GM10847 (cell line): ENCODE data around the gene RNF227.

Source experiments
- POLR2A ChIP-seq: IDR thresholded peaks from 2 replicates; pipeline ENCODE4 v1.6.1; 2011; ENCODE audit not compliant: insufficient read length; ENCODE audit errors: extremely low read depth

Gene RNF227

GRCh38 chr17:7910711-7911110 lies 5.4 kb downstream of the RNF227 start:
- no peak for TF ChIP-seq POLR2A

DNA sequence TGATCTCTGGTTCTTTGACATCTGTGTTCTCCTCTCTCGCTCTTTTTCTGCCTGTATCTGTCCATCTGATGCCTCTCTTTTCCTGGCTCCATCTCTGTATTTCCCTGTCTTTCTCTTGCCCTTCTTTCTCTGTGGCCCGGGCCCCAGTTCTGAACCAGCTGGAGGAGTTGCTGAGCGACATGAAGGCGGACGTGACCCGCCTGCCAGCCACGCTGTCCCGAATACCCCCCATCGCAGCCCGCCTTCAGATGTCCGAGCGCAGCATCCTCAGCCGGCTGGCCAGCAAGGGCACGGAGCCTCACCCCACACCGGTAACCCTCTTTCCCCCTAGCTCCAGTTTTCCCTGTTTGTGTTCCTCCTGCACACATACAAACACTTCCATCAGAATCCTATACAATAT lies 5.8 kb downstream of the RNF227 start:
- no peak for TF ChIP-seq POLR2A

DNA sequence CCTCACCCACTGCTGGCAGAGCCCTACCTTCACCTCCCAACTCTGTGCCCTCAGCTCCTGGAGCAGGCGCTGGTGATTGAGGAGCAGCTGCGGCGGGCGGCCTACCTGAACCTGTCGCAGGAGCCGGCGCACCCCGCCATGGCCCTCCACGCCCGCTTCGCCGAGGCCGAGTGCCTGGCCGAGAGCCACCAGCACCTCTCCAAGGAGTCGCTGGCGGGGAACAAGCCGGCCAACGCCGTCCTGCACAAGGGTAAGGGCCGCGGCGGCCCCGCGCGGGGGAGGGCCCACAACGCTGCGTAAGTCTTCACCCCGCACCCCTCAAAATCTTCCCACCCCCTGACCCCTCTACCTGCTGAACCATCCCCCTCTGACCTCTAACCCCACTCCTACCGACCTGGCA lies 7.0 kb downstream of the RNF227 start:
- no peak for TF ChIP-seq POLR2A

DNA sequence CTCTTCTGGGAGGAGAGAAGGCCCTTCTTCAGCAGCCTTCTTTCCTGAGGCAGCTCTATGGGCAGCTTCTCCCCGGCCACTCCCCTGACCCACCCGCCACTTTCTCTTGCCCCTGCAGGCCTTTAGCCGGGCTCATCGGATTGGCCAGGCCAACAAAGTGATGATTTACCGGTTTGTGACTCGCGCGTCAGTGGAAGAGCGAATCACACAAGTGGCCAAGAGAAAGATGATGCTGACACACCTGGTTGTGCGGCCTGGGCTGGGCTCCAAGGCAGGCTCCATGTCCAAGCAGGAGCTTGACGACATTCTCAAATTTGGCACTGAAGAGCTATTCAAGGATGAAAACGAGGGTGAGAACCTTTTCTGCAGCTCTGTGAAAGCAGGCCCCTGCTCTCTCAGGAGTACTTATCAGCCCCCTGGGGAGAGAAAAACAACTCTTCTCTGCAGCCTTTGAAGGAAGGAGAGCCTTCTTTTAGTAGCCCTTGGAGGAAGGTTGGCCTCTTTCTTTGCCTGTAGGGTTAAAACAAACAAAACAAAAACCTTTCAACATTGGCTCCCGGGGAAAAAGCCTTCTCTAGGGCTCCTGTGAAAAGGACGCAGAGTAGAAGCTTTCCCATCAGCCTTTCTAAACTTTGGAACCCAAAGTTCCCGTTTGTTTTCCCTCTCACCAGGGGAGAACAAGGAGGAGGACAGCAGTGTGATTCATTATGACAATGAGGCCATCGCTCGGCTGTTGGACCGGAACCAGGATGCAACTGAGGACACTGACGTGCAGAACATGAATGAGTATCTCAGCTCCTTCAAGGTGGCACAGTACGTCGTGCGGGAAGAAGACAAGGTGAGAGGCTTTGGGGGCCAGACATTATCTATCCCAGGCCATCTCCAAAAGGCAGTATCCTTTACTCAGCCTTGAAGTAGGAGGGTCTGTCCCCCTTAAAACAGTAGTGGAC lies 12.7 kb downstream of the RNF227 start:
- TF ChIP-seq POLR2A: no peak

DNA sequence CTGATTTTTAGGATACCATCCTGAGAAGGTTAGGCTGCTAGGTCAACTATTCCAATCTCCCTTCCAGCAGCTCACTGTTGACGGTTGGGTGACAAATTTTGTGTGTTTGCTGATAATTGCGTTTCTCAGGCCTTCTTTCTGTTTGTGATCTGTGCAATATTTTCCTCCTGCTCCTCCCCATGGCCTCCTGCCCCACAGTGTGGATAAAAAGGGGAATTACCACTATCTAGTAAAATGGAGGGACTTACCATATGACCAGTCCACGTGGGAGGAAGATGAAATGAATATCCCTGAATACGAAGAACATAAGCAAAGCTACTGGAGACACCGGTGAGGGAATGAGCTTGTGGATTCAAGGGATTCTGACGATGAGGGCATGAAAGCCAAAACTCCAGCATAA lies 18.3 kb downstream of the RNF227 start:
- no peak for TF ChIP-seq POLR2A

- no peak for TF ChIP-seq POLR2A
Measured at GRCh38 chr17:7897090-7897489, 19.0 kb downstream of the RNF227 start.

DNA sequence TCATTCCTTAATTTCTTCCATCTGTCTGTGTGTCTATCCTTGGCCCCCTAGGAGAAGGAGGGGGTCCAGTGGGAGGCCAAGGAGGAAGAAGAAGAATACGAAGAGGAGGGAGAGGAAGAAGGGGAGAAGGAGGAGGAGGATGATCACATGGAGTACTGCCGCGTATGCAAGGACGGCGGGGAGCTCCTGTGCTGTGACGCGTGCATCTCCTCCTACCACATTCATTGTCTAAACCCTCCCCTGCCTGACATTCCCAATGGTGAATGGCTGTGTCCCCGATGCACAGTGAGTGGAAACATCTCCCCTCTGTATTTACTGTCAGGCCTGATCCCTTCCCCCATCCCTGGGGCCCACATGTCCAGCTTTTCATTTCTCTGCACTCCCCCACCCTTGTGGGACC lies 21.2 kb downstream of the RNF227 start:
- no peak for TF ChIP-seq POLR2A

DNA sequence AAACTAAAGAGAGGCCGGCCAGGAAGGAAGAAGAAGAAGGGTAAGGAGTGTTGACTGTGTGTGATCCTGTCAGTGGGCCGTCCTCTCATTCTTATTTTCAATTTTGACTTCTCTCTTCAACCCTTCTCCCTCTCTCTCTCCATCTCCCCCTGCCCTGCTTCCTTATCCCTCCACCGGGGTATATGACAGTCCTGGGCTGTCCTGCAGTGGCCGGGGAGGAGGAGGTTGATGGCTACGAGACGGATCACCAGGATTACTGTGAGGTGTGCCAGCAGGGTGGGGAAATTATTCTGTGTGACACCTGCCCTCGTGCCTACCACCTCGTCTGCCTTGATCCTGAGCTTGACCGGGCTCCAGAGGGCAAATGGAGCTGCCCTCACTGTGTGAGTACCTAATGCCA lies 21.9 kb downstream of the RNF227 start:
- TF ChIP-seq POLR2A: no peak

- no peak for TF ChIP-seq POLR2A
Measured at GRCh38 chr17:7893187-7893880, 22.8 kb downstream of the RNF227 start.

- no peak for TF ChIP-seq POLR2A
Measured at GRCh38 chr17:7889166-7889955, 26.7 kb downstream of the RNF227 start.

DNA sequence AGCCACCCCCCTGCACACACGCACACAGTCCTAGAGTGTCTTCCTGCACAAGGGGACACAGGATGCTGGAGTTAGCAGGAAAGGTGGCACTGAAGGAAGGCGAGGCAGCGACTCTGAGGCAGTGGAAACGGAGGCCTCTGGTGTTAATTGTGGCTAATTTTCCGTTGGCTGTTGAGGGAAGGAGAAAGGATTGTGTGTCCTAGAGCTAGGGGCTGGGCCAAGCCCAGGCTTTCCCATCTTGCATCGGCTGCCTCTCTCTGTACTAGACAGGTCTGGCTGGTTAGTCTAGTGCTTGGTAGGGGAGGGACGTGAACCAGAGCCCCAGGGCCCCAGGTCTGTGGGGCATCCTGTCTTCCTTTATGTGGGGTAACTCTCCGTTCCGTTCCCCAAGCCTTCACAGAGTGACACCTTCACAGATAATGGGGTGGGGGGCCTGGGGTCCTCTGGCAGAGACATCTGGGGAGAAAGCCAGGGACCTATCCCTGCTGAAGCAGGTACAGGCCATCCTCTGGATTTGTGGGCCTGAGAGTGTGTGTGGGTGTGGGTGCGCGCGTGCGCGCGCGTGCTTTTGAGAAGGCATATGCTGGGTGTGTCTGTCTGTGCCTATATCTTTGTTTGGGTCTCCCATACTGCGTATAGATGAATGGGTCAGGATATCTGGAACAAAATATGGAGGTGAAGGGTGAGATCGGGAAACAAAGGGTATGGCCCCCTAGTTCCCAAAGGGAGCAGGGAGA lies 27.7 kb downstream of the RNF227 start, which contains the start of gene CHD3:
Gene CHD3, plus strand, starts transcription at position 606 of the 737 bp plus-strand sequence. CDS start 212 bp downstream, outside the sequence.
- no peak for TF ChIP-seq POLR2A

GRCh38 chr17:7887482-7888183 lies 28.5 kb downstream of the RNF227 start:
- no peak for TF ChIP-seq POLR2A

DNA sequence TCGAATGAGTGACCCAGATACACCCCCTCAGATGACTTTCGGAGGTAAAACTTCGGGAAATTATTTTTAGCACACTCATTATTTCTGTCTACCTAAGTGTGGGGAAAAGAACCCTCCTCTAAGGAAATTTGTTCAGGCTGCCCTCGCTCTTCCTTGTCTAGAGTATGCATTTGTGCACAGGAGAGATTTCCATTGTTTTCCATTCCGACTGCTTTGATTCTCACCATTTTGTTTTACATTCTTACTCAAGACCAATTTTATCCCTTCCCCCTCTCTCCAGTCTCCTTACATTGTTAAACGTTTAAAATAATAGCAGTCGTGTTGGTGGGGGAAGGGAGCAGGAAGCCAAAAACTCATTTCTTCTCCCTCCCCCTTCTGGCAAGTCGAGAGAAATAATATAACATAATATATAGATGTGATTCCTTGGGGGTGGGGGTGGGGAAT lies 29.0 kb downstream of the RNF227 start:
- no peak for TF ChIP-seq POLR2A
